GM12864 (cell line): ENCODE data around the gene COL19A1.
"Not testable (repeated sequence)": the region's sequence is repeated elsewhere in the genome, so short reads cannot be mapped to it uniquely, and the experiment has no call there.

Experiments used
- DNase-seq: peaks from one replicate; pipeline ENCODE4 v3.0.0-alpha.2; 2011; ENCODE audit warnings: low read depth
- H3K4me3 ChIP-seq: 2 replicates; pipeline ENCODE4 v1.5.1; 2011; ENCODE audit warnings: mild to moderate bottlenecking, low read depth, low read length, control low read depth
- CTCF ChIP-seq: IDR thresholded peaks from 2 replicates; pipeline ENCODE4 v1.5.1; 2011; ENCODE audit warnings: low read depth, mild to moderate bottlenecking, moderate library complexity, low read length, control low read depth, inconsistent platforms; ENCODE audit errors: missing control alignments

COL19A1 gene

GRCh38 chr6:69866351-69866769, at the start of gene COL19A1:
COL19A1 (plus strand) TSS chr6:69866556; CDS start chr6:69879568, 13,012 bp downstream.
- DNase-seq: peak; percentile 56
- no peak for TF ChIP-seq CTCF
- peak within 1 kb of the TSS; percentile 79 for H3K4me3 ChIP-seq

GRCh38 chr6:69816569-69816968, 49.8 kb upstream of the COL19A1 start:
- H3K4me3 ChIP-seq: no peak overlapping the region; the same call in 1 of the 2 replicates
- no peak for DNase-seq
- no peak for TF ChIP-seq CTCF

GRCh38 chr6:69817358-69817757, 49.0 kb upstream of the COL19A1 start:
- DNase-seq: no peak
- H3K4me3 ChIP-seq: no peak overlapping the region
- TF ChIP-seq CTCF: no peak

GRCh38 chr6:69818223-69818930, 48.0 kb upstream of the COL19A1 start:
- no peak for TF ChIP-seq CTCF
- DNase-seq: no peak
- no peak overlapping the region for H3K4me3 ChIP-seq

GRCh38 chr6:69819138-69819537, 47.2 kb upstream of the COL19A1 start:
- DNase-seq: no peak
- TF ChIP-seq CTCF: no peak
- no peak overlapping the region for H3K4me3 ChIP-seq

- TF ChIP-seq CTCF: no peak
- H3K4me3 ChIP-seq: no peak overlapping the region
- no peak for DNase-seq
These were observed 46.3 kb upstream of the COL19A1 start for GRCh38 chr6:69820018-69820417.

- TF ChIP-seq CTCF: no peak
- H3K4me3 ChIP-seq: no peak overlapping the region
- no peak for DNase-seq
These were observed 45.9 kb upstream of the COL19A1 start for GRCh38 chr6:69820438-69820837.

- DNase-seq, H3K4me3 ChIP-seq: not testable (repeated sequence)
These were observed 42.0 kb upstream of the COL19A1 start for GRCh38 chr6:69824355-69824754.
